HepG2 (cell line): ENCODE data around the gene LRP1B. TPM values are rescaled to one million over a fixed set of nuclear protein-coding genes. Genes with fewer than 3 reads are reported as not detected.

Source experiments
- ATAC-seq: fragments of 200-7000 bp; cut with Tn5 transposase; 3 replicates; pipeline ENCODE4 v1.9.1; 2020; ENCODE audit warnings: mild to moderate bottlenecking, moderate library complexity
- BruUV-seq: library from RNA; stranded (reverse); fragments of 400-500 nt; replicated peaks from 2 replicates; lab custom pipeline; 2021; lab: Mats Ljungman, UMichigan
- CTCF ChIA-PET: fragments of 300-600 bp; formaldehyde crosslinking; extraction: SDS; loops from one replicate; lab custom pipeline; 2021; ENCODE audit warnings: low total read pairs, inconsistent platforms, low intra/inter-chr PET ratio; lab: Yijun Ruan, JAX
- POLR2A ChIA-PET: fragments of 350-600 bp; sonication (Branson Sonifier 250); formaldehyde crosslinking; loops from one replicate; lab custom pipeline; 2020; ENCODE audit warnings: antibody characterized with exemption, inconsistent platforms; lab: Yijun Ruan, JAX
- DNase-seq: peaks from one replicate; pipeline ENCODE4 v3.0.0-alpha.2; 2015; ENCODE audit warnings: low spot score
- FAIRE-seq: peaks from 3 replicates; lab custom pipeline; 2011; peaks lifted over from hg19 to GRCh38; lab: Jason Lieb, UNC
- H2AFZ ChIP-seq: one replicate; pipeline ENCODE4 v1.6.1; 2011; ENCODE audit warnings: low read length, inconsistent platforms
- H3K27ac ChIP-seq: fragments of 300-600 bp; 3 replicates; pipeline ENCODE4 v1.8.0; 2011; ENCODE audit warnings: mixed run types, mild to moderate bottlenecking, mixed read lengths, low read length, inconsistent platforms; ENCODE audit not compliant: insufficient read depth; ENCODE audit errors: extremely low read length
- H3K27me3 ChIP-seq, 2 experiments: fragments of 200-600 bp in 1 of 2; 2 replicates in 1 of 2; 3 replicates in 1 of 2; pipeline versions ENCODE4 v1.6.0 to v1.8.0; 2011; ENCODE audit warnings: low read length in 2 of 2, mild to moderate bottlenecking in 2 of 2, moderate library complexity in 2 of 2, inconsistent platforms in 1 of 2; ENCODE audit not compliant: insufficient read depth in 2 of 2, control insufficient read depth in 1 of 2
- H3K36me3 ChIP-seq, 2 experiments: fragments of 200-600 bp in 1 of 2; replicated peaks in 1 of 2; 2 replicates in 1 of 2; 3 replicates in 1 of 2; pipeline versions ENCODE4 v1.5.1 to v1.8.0; 2011; ENCODE audit warnings: low read length in 2 of 2, inconsistent platforms in 1 of 2; ENCODE audit not compliant: insufficient read depth in 2 of 2, control insufficient read depth in 1 of 2
- H3K4me1 ChIP-seq: 2 replicates; pipeline ENCODE4 v1.5.1; 2012; ENCODE audit warnings: low read length, inconsistent platforms; ENCODE audit not compliant: insufficient read depth
- H3K4me2 ChIP-seq: 2 replicates; pipeline ENCODE4 v1.6.0; 2011; ENCODE audit warnings: low read depth, low read length, inconsistent platforms
- H3K4me3 ChIP-seq, 3 experiments: fragments of 200-600 bp in 1 of 3; sonication (generic), shearing (Covaris generic) in 1 of 3; replicated peaks in 1 of 3; 2 replicates each; pipeline ENCODE4 v1.5.1; 2011 to 2016; ENCODE audit warnings: low read length in 3 of 3, inconsistent platforms in 2 of 3, low read depth in 2 of 3, mild to moderate bottlenecking in 2 of 3, control low read depth in 1 of 3, mixed read lengths in 1 of 3; ENCODE audit not compliant: insufficient read depth in 1 of 3
- H3K79me2 ChIP-seq: one replicate; pipeline ENCODE4 v1.6.1; 2011; ENCODE audit warnings: low read length, inconsistent platforms; ENCODE audit not compliant: insufficient read depth
- H3K9ac ChIP-seq: 2 replicates; pipeline ENCODE4 v1.6.0; 2011; ENCODE audit warnings: mild to moderate bottlenecking, low read depth, low read length, inconsistent platforms; ENCODE audit not compliant: insufficient read depth
- H3K9me3 ChIP-seq: 2 replicates; pipeline ENCODE4 v1.5.1; 2012; ENCODE audit warnings: mild to moderate bottlenecking, low read length
- H4K20me1 ChIP-seq: 2 replicates; pipeline ENCODE4 v1.6.0; 2011; ENCODE audit warnings: inconsistent platforms, mild to moderate bottlenecking, low read length, moderate library complexity; ENCODE audit not compliant: insufficient read depth
- ESRRA ChIP-seq: sonication (generic); formaldehyde crosslinking; IDR thresholded peaks from 2 replicates; pipeline ENCODE4 v1.5.1; 2020; ENCODE audit warnings: mild to moderate bottlenecking, low read depth, missing genetic modification reagents
- ZNF282 ChIP-seq: fragments of 450-650 bp; IDR thresholded peaks from 2 replicates; pipeline ENCODE4 v1.6.1; 2018; ENCODE audit not compliant: partially characterized antibody
- ZNF572 ChIP-seq: sonication (generic); formaldehyde crosslinking; IDR thresholded peaks from 2 replicates; pipeline ENCODE4 v1.5.1; 2020; ENCODE audit warnings: mild to moderate bottlenecking, missing genetic modification reagents
- WGBS: methylation state at CpG from one replicate; pipeline ENCODE4 v1.1.6; 2017; ENCODE audit warnings: low lambda C conversion rate; 5-methylcytosine and 5-hydroxymethylcytosine counted together
- in situ Hi-C: cut with HindIII; loops from 2 replicates; pipeline ENCODE4 v1.10.0; 2017; ENCODE audit warnings: low pct_unique_long_range_greater_than_20kb; ENCODE audit not compliant: extremely low pct_ligation_motif_present
- intact Hi-C: fragments of 100-400 bp; cut with micrococcal nuclease; formaldehyde crosslinking; loops from one replicate; pipeline ENCODE4 v1.10.0; 2022; ENCODE audit not compliant: unreplicated experiment
- polyA plus RNA-seq, 8 experiments: library from polyadenylated mRNA; depleted of rRNA in 3 of 8; stranded (reverse) in 7 of 8; unstranded in 1 of 8; fragments of >200 nt; fragmentation: Illumina TruSeq in 4 of 8; extraction: Trizol in 4 of 8; gene quantifications; 2 replicates each; pipeline versions ENCODE4 v1.2.1 to v1.2.3, GENCODE V29; 2011 to 2016; ENCODE audit warnings: low read depth in 4 of 8, missing spikeins in 1 of 8, mixed read lengths in 1 of 8; ENCODE audit not compliant: insufficient read depth in 1 of 8
- total RNA-seq, 5 experiments: library from RNA; depleted of rRNA; stranded (reverse); fragments of >200 nt; fragmentation: Illumina TruSeq; extraction: Trizol; gene quantifications; 2 replicates each; pipeline ENCODE4 v1.2.3, GENCODE V29; 2016; ENCODE audit warnings: low read depth in 1 of 5
- TF ChIP-seq, protein P1 (sequence below): sonication (generic); formaldehyde crosslinking; IDR thresholded peaks from 2 replicates; pipeline ENCODE4 v1.5.1; 2020; ENCODE audit warnings: missing genetic modification reagents, mild to moderate bottlenecking, borderline replicate concordance
- TF ChIP-seq, protein P2 (sequence below): sonication (generic); formaldehyde crosslinking; IDR thresholded peaks from 2 replicates; pipeline ENCODE4 v1.5.0; 2020; ENCODE audit warnings: mild to moderate bottlenecking, missing genetic modification reagents, borderline replicate concordance

Gene LRP1B
- total and polyA plus RNA-seq, 2 of the 13 experiments (the other 11 are each of a cell fraction or from before 2014, with no cell fraction given): 0.04 TPM; not detected in 1

DNA sequence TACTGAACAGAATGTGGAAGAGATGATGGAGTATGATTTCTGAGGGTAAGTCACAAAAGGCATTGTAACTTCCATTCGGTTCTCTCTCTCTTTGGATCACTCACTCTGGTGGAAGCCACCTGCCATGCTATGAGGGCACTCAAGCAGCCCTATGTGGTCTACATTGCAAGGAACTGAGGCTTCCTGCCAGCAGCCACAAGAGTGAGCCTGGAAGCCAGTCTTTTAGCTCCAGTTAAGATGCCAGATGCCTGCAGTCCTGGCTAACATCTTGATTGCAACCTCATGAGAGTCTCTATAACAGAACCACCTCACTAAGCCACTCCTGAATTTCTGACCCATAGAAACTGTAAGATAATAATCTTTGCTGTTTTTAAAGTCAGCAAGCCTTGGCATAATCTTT lies 935.7 kb downstream of the LRP1B start (continued):
- TF ChIP-seq, protein P1, sequence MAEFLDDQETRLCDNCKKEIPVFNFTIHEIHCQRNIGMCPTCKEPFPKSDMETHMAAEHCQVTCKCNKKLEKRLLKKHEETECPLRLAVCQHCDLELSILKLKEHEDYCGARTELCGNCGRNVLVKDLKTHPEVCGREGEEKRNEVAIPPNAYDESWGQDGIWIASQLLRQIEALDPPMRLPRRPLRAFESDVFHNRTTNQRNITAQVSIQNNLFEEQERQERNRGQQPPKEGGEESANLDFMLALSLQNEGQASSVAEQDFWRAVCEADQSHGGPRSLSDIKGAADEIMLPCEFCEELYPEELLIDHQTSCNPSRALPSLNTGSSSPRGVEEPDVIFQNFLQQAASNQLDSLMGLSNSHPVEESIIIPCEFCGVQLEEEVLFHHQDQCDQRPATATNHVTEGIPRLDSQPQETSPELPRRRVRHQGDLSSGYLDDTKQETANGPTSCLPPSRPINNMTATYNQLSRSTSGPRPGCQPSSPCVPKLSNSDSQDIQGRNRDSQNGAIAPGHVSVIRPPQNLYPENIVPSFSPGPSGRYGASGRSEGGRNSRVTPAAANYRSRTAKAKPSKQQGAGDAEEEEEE (CRISPR knock-in tag): no peak
- TF ChIP-seq, protein P2, sequence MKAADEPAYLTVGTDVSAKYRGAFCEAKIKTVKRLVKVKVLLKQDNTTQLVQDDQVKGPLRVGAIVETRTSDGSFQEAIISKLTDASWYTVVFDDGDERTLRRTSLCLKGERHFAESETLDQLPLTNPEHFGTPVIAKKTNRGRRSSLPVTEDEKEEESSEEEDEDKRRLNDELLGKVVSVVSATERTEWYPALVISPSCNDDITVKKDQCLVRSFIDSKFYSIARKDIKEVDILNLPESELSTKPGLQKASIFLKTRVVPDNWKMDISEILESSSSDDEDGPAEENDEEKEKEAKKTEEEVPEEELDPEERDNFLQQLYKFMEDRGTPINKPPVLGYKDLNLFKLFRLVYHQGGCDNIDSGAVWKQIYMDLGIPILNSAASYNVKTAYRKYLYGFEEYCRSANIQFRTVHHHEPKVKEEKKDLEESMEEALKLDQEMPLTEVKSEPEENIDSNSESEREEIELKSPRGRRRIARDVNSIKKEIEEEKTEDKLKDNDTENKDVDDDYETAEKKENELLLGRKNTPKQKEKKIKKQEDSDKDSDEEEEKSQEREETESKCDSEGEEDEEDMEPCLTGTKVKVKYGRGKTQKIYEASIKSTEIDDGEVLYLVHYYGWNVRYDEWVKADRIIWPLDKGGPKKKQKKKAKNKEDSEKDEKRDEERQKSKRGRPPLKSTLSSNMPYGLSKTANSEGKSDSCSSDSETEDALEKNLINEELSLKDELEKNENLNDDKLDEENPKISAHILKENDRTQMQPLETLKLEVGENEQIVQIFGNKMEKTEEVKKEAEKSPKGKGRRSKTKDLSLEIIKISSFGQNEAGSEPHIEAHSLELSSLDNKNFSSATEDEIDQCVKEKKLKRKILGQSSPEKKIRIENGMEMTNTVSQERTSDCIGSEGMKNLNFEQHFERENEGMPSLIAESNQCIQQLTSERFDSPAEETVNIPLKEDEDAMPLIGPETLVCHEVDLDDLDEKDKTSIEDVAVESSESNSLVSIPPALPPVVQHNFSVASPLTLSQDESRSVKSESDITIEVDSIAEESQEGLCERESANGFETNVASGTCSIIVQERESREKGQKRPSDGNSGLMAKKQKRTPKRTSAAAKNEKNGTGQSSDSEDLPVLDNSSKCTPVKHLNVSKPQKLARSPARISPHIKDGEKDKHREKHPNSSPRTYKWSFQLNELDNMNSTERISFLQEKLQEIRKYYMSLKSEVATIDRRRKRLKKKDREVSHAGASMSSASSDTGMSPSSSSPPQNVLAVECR: no peak

DNA sequence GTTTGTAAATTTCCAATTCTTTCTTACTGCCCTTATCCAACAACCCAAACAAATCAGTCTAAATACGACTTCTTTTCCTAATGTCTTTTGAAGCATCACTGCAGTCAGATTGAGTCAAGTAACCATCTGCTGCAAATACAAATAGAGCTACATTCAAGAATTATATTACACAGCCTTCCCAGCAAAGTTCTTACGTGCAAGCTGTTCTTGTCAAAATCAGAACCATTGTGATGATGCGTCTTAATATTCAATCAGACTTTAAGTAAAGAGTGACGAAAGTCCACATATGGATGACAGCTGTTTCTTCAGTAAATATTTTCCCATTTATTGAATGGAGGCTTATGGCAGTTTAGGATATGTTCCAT lies 943.8 kb downstream of the LRP1B start:
- intact Hi-C loops (no loop called here), in situ Hi-C loops (no loop called here)
- H3K36me3 ChIP-seq: no peaks in the 10 kb centered on the region
- FAIRE-seq: no peak
- POLR2A ChIA-PET: no interaction called here
- BruUV-seq: no TSS peak
- H3K27me3 ChIP-seq: no peaks in the 10 kb centered on the region
- CTCF ChIA-PET: no interaction called here
- TF ChIP-seq ESRRA (CRISPR knock-in tag) (no peak), ZNF572 (CRISPR knock-in tag) (no peak), ZNF282 (no peak)
- no peak for ATAC-seq
- no peak overlapping the region for H3K9ac ChIP-seq
- DNase-seq: no peak
- H3K4me2 ChIP-seq: no peak overlapping the region
- H3K27ac ChIP-seq: no peak overlapping the region
- no peaks in the 10 kb centered on the region for H4K20me1 ChIP-seq
- WGBS: 11% methylated on average over 4 of the region's 4 CpGs
- H2AFZ ChIP-seq: no peak overlapping the region
- H3K4me1 ChIP-seq: no peaks in the 10 kb centered on the region
- no peaks in the 10 kb centered on the region for H3K9me3 ChIP-seq
- H3K4me3 ChIP-seq: no peak overlapping the region
- no peaks in the 10 kb centered on the region for H3K79me2 ChIP-seq
